Measurements from ENCODE around the gene KCNJ1.

The KCNJ1 gene

GRCh38 chr11:128800871-128801417 is 66.2 kb downstream of the KCNJ1 start:
- Histone ChIP-seq H3K27ac (ENCODE audit: low read depth, low read length) (no peak overlapping the region), H3K36me3 (ENCODE audit: insufficient read depth, low read length) (no peaks in the 10 kb centered on the region), H3K9me3 (ENCODE audit: insufficient read depth, low read depth, low read length) (no peaks in the 10 kb centered on the region), H3K27me3 (ENCODE audit: insufficient read depth, low read length) (no peaks in the 10 kb centered on the region), H3K9ac (ENCODE audit: low read depth, low read length) (no peak overlapping the region), H3K4me3 (ENCODE audit: low read length) (no peak overlapping the region), H3K4me1 (ENCODE audit: insufficient read depth, low read length) (no peaks in the 10 kb centered on the region; the same call in 1 of the 2 replicates)
- WGBS = 94% methylated on average over 8 of the region's 8 CpGs

DNA sequence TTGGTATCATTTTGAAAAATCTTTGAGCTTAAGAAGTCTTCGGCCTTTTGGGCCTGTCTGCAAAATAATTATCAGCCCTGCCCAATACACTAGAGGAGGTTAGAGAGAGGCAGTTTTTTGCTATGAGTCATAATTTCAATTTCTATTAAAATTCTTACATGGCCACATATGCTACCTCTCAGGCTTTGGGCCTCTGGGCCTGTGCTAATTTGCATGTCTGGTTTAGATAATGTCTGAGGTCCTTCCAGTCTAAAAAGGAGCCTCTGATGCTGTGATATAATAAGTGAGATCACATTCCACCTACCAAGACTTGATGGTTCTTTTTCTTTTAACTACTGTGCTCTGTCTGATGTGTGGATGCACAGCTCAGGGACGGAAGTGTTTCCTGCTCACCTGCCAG is 70.8 kb downstream of the KCNJ1 start:
- no peak overlapping the region for H3K9ac ChIP-seq (ENCODE audit: low read depth, low read length)
- 98% methylated on average over 2 of the region's 2 CpGs for WGBS
- no peak overlapping the region for H3K27ac ChIP-seq (ENCODE audit: low read depth, low read length)
- H3K9me3 ChIP-seq (ENCODE audit: insufficient read depth, low read depth, low read length) = no peaks in the 10 kb centered on the region
- no peaks in the 10 kb centered on the region for H3K4me1 ChIP-seq (ENCODE audit: insufficient read depth, low read length)
- H3K27me3 ChIP-seq (ENCODE audit: insufficient read depth, low read length) = no peaks in the 10 kb centered on the region
- H3K4me3 ChIP-seq (ENCODE audit: low read length) = no peak overlapping the region
- no peaks in the 10 kb centered on the region for H3K36me3 ChIP-seq (ENCODE audit: insufficient read depth, low read length)

DNA sequence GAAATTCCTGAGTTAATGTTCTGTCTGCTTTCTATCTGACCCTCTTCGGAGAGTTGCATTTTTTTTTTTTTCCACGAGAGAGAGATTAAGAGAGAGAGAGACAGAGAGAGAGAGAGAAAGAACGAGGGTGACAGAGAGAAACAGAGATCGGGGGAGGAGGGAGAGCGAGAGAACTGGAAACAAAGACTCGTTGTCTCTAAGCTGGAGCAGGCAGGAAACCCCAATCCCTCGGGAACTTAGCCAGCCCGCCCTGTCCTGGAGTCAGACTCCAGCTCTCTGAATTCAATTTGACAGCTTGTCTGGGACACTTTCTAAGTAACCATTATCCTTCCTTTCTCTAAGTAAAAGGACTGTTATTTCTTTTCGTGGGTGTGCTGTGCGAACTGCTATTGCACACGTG is 76.9 kb downstream of the KCNJ1 start:
- H3K4me3 ChIP-seq (ENCODE audit: low read length) = no peak overlapping the region
- H3K27me3 ChIP-seq (ENCODE audit: insufficient read depth, low read length) = no peaks in the 10 kb centered on the region
- 70% methylated on average over 11 of the region's 11 CpGs for WGBS
- H3K9me3 ChIP-seq (ENCODE audit: insufficient read depth, low read depth, low read length) = no peaks in the 10 kb centered on the region
- peaks cover 27% of the 10 kb centered on the region for H3K4me1 ChIP-seq (ENCODE audit: insufficient read depth, low read length)
- no peak overlapping the region for H3K9ac ChIP-seq (ENCODE audit: low read depth, low read length)
- no peaks in the 10 kb centered on the region for H3K36me3 ChIP-seq (ENCODE audit: insufficient read depth, low read length)
- H3K27ac ChIP-seq (ENCODE audit: low read depth, low read length) = no peak overlapping the region

DNA sequence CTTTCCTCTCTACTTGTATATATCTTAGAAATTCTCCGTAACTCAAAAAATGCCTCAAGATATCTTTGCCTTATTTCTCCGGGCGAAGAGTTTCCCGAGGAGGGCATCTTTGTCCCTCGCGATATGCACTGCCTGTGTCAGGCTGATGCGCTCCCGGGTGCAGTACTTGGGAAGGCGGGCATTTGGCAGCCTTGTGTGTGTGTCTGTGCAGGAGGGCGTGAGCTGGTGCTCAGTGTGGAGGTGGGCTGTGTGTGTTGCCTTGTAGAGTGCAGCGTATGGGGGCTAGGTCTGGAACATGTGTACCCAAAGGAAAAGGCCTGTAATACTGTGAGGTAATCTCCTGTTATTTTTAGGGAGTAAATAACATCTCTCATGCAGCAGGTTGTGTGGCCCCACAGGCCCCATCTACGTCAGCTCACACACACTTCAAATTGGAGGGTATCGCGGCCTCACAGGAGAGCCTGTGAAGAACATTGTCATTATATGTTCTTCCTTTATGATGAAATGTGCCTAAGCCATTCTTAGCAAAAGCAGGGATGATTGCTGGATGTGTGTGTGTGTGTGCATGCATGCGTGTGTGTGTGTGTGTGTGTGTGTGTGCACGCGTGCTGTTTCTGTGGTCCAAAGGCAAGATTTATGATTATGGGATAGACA is 77.5 kb downstream of the KCNJ1 start:
- no peak overlapping the region for H3K4me3 ChIP-seq (ENCODE audit: low read length)
- H3K4me1 ChIP-seq (ENCODE audit: insufficient read depth, low read length) = peaks cover 33% of the 10 kb centered on the region
- H3K9ac ChIP-seq (ENCODE audit: low read depth, low read length) = no peak overlapping the region
- no peaks in the 10 kb centered on the region for H3K9me3 ChIP-seq (ENCODE audit: insufficient read depth, low read depth, low read length)
- H3K27me3 ChIP-seq (ENCODE audit: insufficient read depth, low read length) = no peaks in the 10 kb centered on the region
- H3K36me3 ChIP-seq (ENCODE audit: insufficient read depth, low read length) = no peaks in the 10 kb centered on the region
- 93% methylated on average over 17 of the region's 17 CpGs for WGBS
- no peak overlapping the region for H3K27ac ChIP-seq (ENCODE audit: low read depth, low read length)

Measured in HUES64 (cell line).